Lower leg skin (tissue), 3 donors: ENCODE results near the gene USP7.

Experiments
- POLR2A ChIP-seq, 2 donors: fragments of 450-650 bp; IDR thresholded peaks; one replicate each; pipeline ENCODE4 v1.6.1; 2016 to 2017; ENCODE audit warnings: antibody characterized with exemption in 2 of 2, mild to moderate bottlenecking in 1 of 2, moderate library complexity in 1 of 2
- TF ChIP-seq, protein P1 (sequence below), 3 donors: fragments of 450-650 bp; IDR thresholded peaks; one replicate each; pipeline ENCODE4 v1.5.1; 2016; ENCODE audit warnings: antibody characterized with exemption in 3 of 3, mild to moderate bottlenecking in 3 of 3, moderate library complexity in 2 of 3

- TF ChIP-seq, protein P1, sequence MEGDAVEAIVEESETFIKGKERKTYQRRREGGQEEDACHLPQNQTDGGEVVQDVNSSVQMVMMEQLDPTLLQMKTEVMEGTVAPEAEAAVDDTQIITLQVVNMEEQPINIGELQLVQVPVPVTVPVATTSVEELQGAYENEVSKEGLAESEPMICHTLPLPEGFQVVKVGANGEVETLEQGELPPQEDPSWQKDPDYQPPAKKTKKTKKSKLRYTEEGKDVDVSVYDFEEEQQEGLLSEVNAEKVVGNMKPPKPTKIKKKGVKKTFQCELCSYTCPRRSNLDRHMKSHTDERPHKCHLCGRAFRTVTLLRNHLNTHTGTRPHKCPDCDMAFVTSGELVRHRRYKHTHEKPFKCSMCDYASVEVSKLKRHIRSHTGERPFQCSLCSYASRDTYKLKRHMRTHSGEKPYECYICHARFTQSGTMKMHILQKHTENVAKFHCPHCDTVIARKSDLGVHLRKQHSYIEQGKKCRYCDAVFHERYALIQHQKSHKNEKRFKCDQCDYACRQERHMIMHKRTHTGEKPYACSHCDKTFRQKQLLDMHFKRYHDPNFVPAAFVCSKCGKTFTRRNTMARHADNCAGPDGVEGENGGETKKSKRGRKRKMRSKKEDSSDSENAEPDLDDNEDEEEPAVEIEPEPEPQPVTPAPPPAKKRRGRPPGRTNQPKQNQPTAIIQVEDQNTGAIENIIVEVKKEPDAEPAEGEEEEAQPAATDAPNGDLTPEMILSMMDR (IDR thresholded peaks at IDR 0.05) = no peak
- TF ChIP-seq POLR2A (IDR thresholded peaks at IDR 0.05) = no peak
Observed at GRCh38 chr16:8989099-8989878, 25.6 kb upstream of the USP7 start.
